NCI-H1105 treated with DMSO at 0.1 percent for 48 hours (cell line): ENCODE data around the gene C10orf62.
"Not testable (repeated sequence)": the region's sequence is repeated elsewhere in the genome, so short reads cannot be mapped to it uniquely, and the experiment has no call there.

ENCODE experiments used
- DNase-seq: peaks from one replicate; lab custom pipeline; 2025; lab: John Stamatoyannopoulos, UW

The C10orf62 gene

DNA sequence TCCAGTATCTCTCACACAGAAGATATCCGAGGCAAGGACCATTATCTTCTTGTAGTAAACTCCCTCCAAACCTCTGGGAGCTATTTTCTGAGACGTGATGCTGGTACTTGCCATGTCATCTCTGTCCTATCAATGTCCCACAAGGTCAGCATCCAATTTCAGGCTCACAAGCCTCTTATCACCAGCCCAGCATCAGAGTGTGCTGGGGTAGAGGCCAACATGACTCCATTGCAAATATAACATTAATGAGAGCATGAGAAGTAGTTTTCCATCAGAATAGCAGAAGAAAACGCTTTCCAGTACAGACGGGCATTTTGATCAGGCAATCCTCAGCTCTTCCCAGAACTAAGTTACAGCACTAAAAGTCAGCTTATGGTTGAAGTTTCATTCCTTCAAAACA is 38.2 kb downstream of the C10orf62 start:
- DNase-seq = no peak

GRCh38 chr10:97628228-97628627 is 38.7 kb downstream of the C10orf62 start:
- no peak for DNase-seq

GRCh38 chr10:97629289-97629688 is 39.8 kb downstream of the C10orf62 start:
- no peak for DNase-seq

DNA sequence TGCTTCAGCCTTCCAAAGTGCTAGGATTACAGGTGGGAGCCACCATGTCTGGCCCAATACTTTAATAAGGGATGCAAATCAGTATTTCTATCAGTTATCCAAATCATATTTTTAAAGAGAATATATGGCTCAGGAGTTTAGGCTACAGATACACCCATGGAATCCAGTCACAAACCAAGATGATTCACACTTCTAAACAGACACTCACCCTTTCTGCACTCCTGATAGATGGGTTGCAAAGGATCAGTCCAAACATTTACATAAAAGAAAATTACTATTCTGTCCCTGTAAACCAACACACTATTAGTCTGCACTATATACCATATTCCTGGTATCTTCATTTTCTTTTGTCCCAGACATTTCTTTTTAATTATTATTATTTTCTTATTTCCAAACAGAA is 41.6 kb downstream of the C10orf62 start:
- no peak for DNase-seq

DNA sequence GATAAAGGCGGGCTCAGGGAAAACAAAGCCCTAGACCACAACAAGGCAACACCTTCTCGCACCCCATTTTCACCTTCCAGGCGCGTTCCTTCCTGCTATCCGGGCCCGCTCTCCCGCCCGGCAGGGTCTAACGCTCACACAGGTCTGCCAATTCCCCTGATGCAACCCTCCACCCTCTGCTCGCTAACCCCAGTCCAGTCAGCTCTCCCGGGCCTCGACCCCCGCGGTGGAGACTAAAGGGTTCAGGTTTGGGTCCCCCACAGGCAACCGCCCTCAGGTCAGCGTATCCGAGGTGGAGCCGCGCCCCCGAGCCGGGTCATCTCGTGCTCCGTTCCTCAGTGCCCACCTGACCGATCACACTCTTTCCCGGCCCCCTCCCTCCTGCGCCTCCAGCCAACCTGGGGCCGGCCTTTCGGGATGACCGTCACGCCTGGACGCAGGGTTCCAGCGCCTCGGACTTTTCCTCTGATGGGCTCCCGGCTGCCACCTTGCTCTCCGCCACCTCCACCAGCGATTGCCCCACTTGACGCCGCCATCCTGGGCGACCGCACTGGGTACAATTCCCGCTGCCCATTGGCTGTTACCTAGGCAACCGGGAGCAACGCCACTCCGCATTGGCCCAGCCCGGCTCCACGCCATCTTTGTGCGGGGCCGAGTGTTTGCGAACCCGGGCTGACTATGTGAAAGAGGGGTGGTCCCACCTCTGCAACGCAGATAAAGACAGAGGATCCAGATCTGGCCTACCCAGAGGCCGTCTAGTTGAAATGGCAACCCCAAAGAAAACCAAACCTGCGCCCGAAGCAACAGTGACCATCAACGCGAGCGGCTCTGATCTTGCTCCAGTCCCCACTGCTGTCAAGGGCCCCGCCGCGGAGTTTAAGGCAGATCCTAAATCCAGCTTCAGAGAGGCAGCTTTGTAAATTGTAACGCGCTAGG is 43.7 kb downstream of the C10orf62 start, which contains the start of gene MORN4:
Gene MORN4, minus strand, starts transcription at position 552 of the 936 bp plus-strand sequence. CDS start 13,847 bp downstream, outside the sequence.
- peak; percentile 87 for DNase-seq

- DNase-seq = no peak
Observed at GRCh38 chr10:97633921-97634320, 44.4 kb downstream of the C10orf62 start.

- no peak for DNase-seq
Observed at GRCh38 chr10:97635577-97635976, 46.1 kb downstream of the C10orf62 start.

DNA sequence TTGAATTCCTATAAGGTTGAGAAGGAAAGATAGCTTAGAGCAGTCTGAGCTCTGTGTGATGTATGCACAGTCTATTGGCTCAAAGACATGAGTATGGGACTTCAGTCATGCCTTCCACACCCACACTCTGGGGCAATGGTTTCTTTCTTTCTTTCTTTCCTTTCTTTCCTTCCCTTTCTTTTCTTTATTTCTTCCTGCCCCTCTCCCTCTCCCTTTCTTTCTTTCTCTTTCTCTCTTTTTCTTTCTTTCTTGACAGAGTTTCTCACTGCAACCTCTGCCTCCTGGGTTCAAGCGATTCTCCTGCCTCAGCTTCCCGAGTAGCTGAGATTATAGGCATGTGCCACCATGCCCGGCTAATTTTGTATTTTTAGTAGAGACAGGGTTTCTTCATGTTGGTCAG is 49.6 kb downstream of the C10orf62 start:
- not testable (repeated sequence) for DNase-seq

DNA sequence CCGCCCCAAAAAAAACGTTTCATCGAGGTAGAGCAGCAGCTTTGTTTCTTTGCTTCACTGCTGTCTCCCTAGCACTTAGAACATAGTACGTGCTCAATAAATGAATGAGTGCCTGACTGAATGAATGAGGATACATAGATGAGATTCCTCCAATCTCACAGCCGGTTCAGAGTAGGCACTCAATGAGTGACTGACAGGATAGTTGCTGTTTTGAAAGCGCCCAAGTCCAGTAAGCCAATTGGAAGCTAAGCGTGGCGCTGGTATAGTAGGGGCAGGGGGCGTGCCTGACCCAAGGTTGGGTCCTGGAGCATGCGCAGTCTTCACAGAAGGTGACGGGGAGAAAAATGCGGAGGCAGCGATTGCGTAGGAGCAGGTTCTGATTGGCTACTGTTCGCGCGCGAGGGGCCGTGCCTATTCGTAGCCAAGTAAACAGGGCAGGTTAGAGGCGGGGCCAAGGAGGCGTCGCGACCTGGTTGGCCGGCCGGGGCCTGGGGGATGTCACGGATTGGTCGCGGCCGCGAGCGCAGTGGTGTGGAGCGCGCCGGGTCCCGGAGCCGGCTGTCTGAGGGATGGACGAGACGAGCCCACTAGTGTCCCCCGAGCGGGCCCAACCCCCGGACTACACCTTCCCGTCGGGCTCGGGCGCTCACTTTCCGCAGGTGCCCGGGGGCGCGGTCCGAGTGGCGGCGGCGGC is 50.8 kb downstream of the C10orf62 start, which contains the start of gene PI4K2A:
Gene PI4K2A, plus strand, starts transcription at position 498 of the 694 bp plus-strand sequence. Its CDS starts 72 bp downstream, at position 570.
- peak; percentile 92 for DNase-seq
